RPMI8226 (cell line): ENCODE results near the gene MBTD1.
"Not testable (repeated sequence)": the region's sequence is repeated elsewhere in the genome, so short reads cannot be mapped to it uniquely, and the experiment has no call there.

ENCODE experiments used
- DNase-seq: peaks from one replicate; pipeline ENCODE4 v3.0.0-alpha.2; 2015

MBTD1 gene

GRCh38 chr17:51259564-51260236 is at the start of gene MBTD1:
Gene MBTD1, minus strand, starts transcription at chr17:51260049. Its CDS starts 34,888 bp downstream, at chr17:51225161.
- DNase-seq: peak; percentile 95

GRCh38 chr17:51305182-51305581 is 45.3 kb upstream of the MBTD1 start:
- DNase-seq: no peak

GRCh38 chr17:51299859-51300258 is 40.0 kb upstream of the MBTD1 start:
- no peak for DNase-seq

- peak; percentile 56 for DNase-seq
Observed at GRCh38 chr17:51298508-51299371, 38.9 kb upstream of the MBTD1 start.

GRCh38 chr17:51294338-51294737 is 34.5 kb upstream of the MBTD1 start:
- not testable (repeated sequence) for DNase-seq

GRCh38 chr17:51289696-51290111 is 29.9 kb upstream of the MBTD1 start:
- no peak for DNase-seq

GRCh38 chr17:51287412-51287811 is 27.6 kb upstream of the MBTD1 start:
- DNase-seq: no peak

- DNase-seq: no peak
Observed at GRCh38 chr17:51279183-51279582, 19.3 kb upstream of the MBTD1 start.

- DNase-seq: no peak
Observed at GRCh38 chr17:51275381-51275780, 15.5 kb upstream of the MBTD1 start.

GRCh38 chr17:51272812-51273211 is 13.0 kb upstream of the MBTD1 start:
- no peak for DNase-seq

GRCh38 chr17:51270636-51271035 is 10.8 kb upstream of the MBTD1 start:
- no peak for DNase-seq

- no peak for DNase-seq
Observed at GRCh38 chr17:51269991-51270390, 10.1 kb upstream of the MBTD1 start.

GRCh38 chr17:51264466-51264865 is 4.6 kb upstream of the MBTD1 start:
- not testable (repeated sequence) for DNase-seq

- DNase-seq: no peak
Observed at GRCh38 chr17:51263006-51263405, 3.2 kb upstream of the MBTD1 start.

- DNase-seq: peak; percentile 80
Observed at GRCh38 chr17:51261024-51261963, 1.4 kb upstream of the MBTD1 start.

GRCh38 chr17:51260237-51261023 is 581 bp upstream of the MBTD1 start, which contains the start of gene UTP18:
Gene UTP18, plus strand, starts transcription at chr17:51260546. Its CDS starts 39 bp downstream, at chr17:51260585.
- peak; percentile 98 for DNase-seq

GRCh38 chr17:51258756-51259563 is 889 bp downstream of the MBTD1 start:
- peak; percentile 34 for DNase-seq

- no peak for DNase-seq
Observed at GRCh38 chr17:51257150-51258081, 2.4 kb downstream of the MBTD1 start.

GRCh38 chr17:51256101-51256500 is 3.7 kb downstream of the MBTD1 start:
- DNase-seq: no peak

- DNase-seq: no peak
Observed at GRCh38 chr17:51255673-51256072, 4.2 kb downstream of the MBTD1 start.
